HEK293 (cell line): ENCODE results near the gene DDIT3.

Experiments used
- GLIS2 ChIP-seq: fragments of 450-650 bp; formaldehyde crosslinking; IDR thresholded peaks from 2 replicates; pipeline ENCODE4 v1.5.1; 2016; ENCODE audit warnings: missing biosample characterization, missing genetic modification characterization
- REPIN1 ChIP-seq: fragments of 450-650 bp; formaldehyde crosslinking; IDR thresholded peaks from 2 replicates; pipeline ENCODE4 v1.5.1; 2017; ENCODE audit warnings: missing biosample characterization, missing genetic modification characterization, low read depth
- SP3 ChIP-seq: fragments of 450-650 bp; formaldehyde crosslinking; IDR thresholded peaks from 2 replicates; pipeline ENCODE4 v1.5.1; 2016; ENCODE audit warnings: missing biosample characterization, missing genetic modification characterization
- SP7 ChIP-seq: fragments of 450-650 bp; formaldehyde crosslinking; IDR thresholded peaks from 2 replicates; pipeline ENCODE4 v1.5.1; 2016; ENCODE audit warnings: missing biosample characterization, missing genetic modification characterization
- ZBTB21 ChIP-seq: fragments of 450-650 bp; formaldehyde crosslinking; IDR thresholded peaks from 2 replicates; pipeline ENCODE4 v1.5.1; 2017; ENCODE audit warnings: missing biosample characterization, missing genetic modification characterization
- ZBTB7A ChIP-seq: fragments of 450-650 bp; formaldehyde crosslinking; IDR thresholded peaks from 2 replicates; pipeline ENCODE4 v1.5.1; 2016; ENCODE audit warnings: low read depth, missing biosample characterization, missing genetic modification characterization
- ZFP69B ChIP-seq: fragments of 450-650 bp; formaldehyde crosslinking; IDR thresholded peaks from 2 replicates; pipeline ENCODE4 v1.5.1; 2016; ENCODE audit warnings: missing biosample characterization, missing genetic modification characterization
- ZIC2 ChIP-seq: fragments of 450-650 bp; formaldehyde crosslinking; IDR thresholded peaks from 2 replicates; pipeline ENCODE4 v1.5.1; 2016; ENCODE audit warnings: missing biosample characterization, missing genetic modification characterization
- ZNF133 ChIP-seq: fragments of 450-650 bp; formaldehyde crosslinking; IDR thresholded peaks from 2 replicates; pipeline ENCODE4 v1.5.1; 2016; ENCODE audit warnings: missing biosample characterization, missing genetic modification characterization
- ZNF138 ChIP-seq: fragments of 450-650 bp; formaldehyde crosslinking; IDR thresholded peaks from 2 replicates; pipeline ENCODE4 v1.5.1; 2016; ENCODE audit warnings: missing biosample characterization, missing genetic modification characterization, borderline replicate concordance
- ZNF416 ChIP-seq: fragments of 450-650 bp; formaldehyde crosslinking; IDR thresholded peaks from 2 replicates; pipeline ENCODE4 v1.5.1; 2016; ENCODE audit warnings: missing biosample characterization, missing genetic modification characterization
- ZNF423 ChIP-seq: fragments of 450-650 bp; formaldehyde crosslinking; IDR thresholded peaks from 2 replicates; pipeline ENCODE4 v1.5.1; 2016; ENCODE audit warnings: missing biosample characterization, missing genetic modification characterization
- ZNF433 ChIP-seq: fragments of 450-650 bp; formaldehyde crosslinking; IDR thresholded peaks from 2 replicates; pipeline ENCODE4 v1.5.1; 2016; ENCODE audit warnings: missing biosample characterization, missing genetic modification characterization, low read depth
- ZNF558 ChIP-seq: fragments of 450-650 bp; formaldehyde crosslinking; IDR thresholded peaks from 2 replicates; pipeline ENCODE4 v1.5.1; 2016; ENCODE audit warnings: missing biosample characterization, missing genetic modification characterization
- ZNF600 ChIP-seq: fragments of 450-650 bp; formaldehyde crosslinking; IDR thresholded peaks from 2 replicates; pipeline ENCODE4 v1.5.1; 2016; ENCODE audit warnings: missing biosample characterization, missing genetic modification characterization
- ZNF610 ChIP-seq: fragments of 450-650 bp; formaldehyde crosslinking; IDR thresholded peaks from 2 replicates; pipeline ENCODE4 v1.5.1; 2016; ENCODE audit warnings: missing biosample characterization, missing genetic modification characterization, borderline replicate concordance
- ZNF660 ChIP-seq: fragments of 450-650 bp; IDR thresholded peaks from 2 replicates; pipeline ENCODE4 v1.5.1; 2018; ENCODE audit warnings: missing biosample characterization, mild to moderate bottlenecking, missing genetic modification characterization
- TF ChIP-seq, protein P1 (sequence below): fragments of 450-650 bp; formaldehyde crosslinking; IDR thresholded peaks from 2 replicates; pipeline ENCODE4 v1.5.1; 2016; ENCODE audit warnings: missing biosample characterization, missing genetic modification characterization
- TF ChIP-seq, protein P2 (sequence below): fragments of 450-650 bp; formaldehyde crosslinking; IDR thresholded peaks from 2 replicates; pipeline ENCODE4 v1.5.1; 2017; ENCODE audit warnings: missing biosample characterization, missing genetic modification characterization
- TF ChIP-seq, protein P3 (sequence below): fragments of 450-650 bp; IDR thresholded peaks from 2 replicates; pipeline ENCODE4 v1.5.1; 2018; ENCODE audit warnings: missing biosample characterization, mild to moderate bottlenecking, missing genetic modification characterization
- TF ChIP-seq, protein P4 (sequence below): fragments of 450-650 bp; formaldehyde crosslinking; IDR thresholded peaks from 2 replicates; pipeline ENCODE4 v1.5.1; 2017; ENCODE audit warnings: missing biosample characterization, mild to moderate bottlenecking, missing genetic modification characterization, moderate library complexity
- TF ChIP-seq, protein P5 (sequence below): fragments of 450-650 bp; formaldehyde crosslinking; IDR thresholded peaks from 2 replicates; pipeline ENCODE4 v1.5.1; 2016; ENCODE audit warnings: missing biosample characterization, missing genetic modification characterization
- TF ChIP-seq, protein P6 (sequence below): fragments of 450-650 bp; formaldehyde crosslinking; conservative IDR thresholded peaks from 2 replicates; pipeline ENCODE4 v1.5.1; 2016; ENCODE audit warnings: low read depth, missing biosample characterization, missing genetic modification characterization
- TF ChIP-seq, protein P7 (sequence below): IDR thresholded peaks from 2 replicates; pipeline ENCODE4 v1.6.1; 2011; ENCODE audit warnings: mild to moderate bottlenecking, low read depth, low read length, borderline replicate concordance
- TF ChIP-seq, protein P8 (sequence below): fragments of 450-650 bp; formaldehyde crosslinking; IDR thresholded peaks from 2 replicates; pipeline ENCODE4 v1.5.1; 2016; ENCODE audit warnings: missing biosample characterization, missing genetic modification characterization

The DDIT3 gene

DNA sequence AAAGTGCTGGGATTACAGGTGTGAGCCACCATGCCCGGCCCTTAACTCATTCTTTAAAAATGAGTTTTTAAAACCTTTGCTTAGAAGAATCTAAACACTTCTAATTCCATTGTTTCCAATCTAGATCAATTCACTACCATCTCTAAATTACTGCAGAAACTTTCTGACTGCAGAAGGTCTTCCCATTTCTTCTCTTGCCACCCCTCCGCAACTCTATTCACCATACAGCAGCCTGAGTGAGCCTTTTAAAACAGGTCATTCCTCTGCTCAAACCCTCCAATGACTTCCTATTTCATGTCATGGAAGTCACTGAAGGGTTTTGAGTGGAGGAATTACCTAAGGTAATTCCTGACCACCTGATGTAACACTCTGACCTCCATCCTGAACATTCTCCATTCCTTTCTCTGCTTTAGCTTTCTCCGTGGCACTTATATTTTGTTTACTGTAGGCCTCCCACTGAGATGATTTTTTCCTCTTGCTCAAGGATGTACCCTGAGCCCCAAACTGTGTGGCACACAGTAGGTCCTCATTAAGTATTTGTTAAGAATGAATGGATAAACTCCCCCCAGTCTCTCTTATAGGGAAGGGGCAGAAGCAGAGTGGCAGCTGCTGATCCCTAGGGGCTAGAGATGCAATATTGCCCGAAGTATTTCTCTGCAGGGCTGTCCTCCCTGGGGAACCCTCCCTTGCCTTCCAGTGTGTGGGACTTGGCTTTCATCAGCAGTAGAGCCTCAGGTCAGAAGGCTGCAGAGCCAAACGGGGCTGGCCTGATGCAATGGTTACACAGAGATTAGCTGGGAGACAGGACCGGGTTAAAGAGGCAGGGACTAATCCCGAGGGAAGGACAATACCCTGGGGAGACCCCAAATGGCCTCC lies 1.2 kb downstream of the DDIT3 start (continued):
- TF ChIP-seq ZNF133 (no peak), ZIC2 (tag by site-specific recombination) (no peak), REPIN1 (no peak), ZNF423 (tag by site-specific recombination) (peak; percentile 58; the same call in 1 of the 2 replicates), ZNF660 (tag by site-specific recombination) (0 out of 2 replicates have a peak, but pooled peaks have one; percentile 9), SP3 (tag by site-specific recombination) (no peak), ZNF433 (tag by site-specific recombination) (no peak), ZNF558 (tag by site-specific recombination) (no peak), ZNF416 (tag by site-specific recombination) (no peak), ZNF138 (no peak), ZFP69B (no peak), ZBTB21 (no peak), ZBTB7A (tag by site-specific recombination) (no peak), GLIS2 (tag by site-specific recombination) (no peak), SP7 (tag by site-specific recombination) (no peak), ZNF600 (tag by site-specific recombination) (peak; percentile 37; the same call in 1 of the 2 replicates), ZNF610 (tag by site-specific recombination) (no peak)
- TF ChIP-seq, protein P1, sequence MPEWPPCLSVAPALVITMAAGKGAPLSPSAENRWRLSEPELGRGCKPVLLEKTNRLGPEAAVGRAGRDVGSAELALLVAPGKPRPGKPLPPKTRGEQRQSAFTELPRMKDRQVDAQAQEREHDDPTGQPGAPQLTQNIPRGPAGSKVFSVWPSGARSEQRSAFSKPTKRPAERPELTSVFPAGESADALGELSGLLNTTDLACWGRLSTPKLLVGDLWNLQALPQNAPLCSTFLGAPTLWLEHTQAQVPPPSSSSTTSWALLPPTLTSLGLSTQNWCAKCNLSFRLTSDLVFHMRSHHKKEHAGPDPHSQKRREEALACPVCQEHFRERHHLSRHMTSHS (tag by site-specific recombination) = no peak
- TF ChIP-seq, protein P2, sequence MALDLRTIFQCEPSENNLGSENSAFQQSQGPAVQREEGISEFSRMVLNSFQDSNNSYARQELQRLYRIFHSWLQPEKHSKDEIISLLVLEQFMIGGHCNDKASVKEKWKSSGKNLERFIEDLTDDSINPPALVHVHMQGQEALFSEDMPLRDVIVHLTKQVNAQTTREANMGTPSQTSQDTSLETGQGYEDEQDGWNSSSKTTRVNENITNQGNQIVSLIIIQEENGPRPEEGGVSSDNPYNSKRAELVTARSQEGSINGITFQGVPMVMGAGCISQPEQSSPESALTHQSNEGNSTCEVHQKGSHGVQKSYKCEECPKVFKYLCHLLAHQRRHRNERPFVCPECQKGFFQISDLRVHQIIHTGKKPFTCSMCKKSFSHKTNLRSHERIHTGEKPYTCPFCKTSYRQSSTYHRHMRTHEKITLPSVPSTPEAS (tag by site-specific recombination) = no peak
- TF ChIP-seq, protein P3, sequence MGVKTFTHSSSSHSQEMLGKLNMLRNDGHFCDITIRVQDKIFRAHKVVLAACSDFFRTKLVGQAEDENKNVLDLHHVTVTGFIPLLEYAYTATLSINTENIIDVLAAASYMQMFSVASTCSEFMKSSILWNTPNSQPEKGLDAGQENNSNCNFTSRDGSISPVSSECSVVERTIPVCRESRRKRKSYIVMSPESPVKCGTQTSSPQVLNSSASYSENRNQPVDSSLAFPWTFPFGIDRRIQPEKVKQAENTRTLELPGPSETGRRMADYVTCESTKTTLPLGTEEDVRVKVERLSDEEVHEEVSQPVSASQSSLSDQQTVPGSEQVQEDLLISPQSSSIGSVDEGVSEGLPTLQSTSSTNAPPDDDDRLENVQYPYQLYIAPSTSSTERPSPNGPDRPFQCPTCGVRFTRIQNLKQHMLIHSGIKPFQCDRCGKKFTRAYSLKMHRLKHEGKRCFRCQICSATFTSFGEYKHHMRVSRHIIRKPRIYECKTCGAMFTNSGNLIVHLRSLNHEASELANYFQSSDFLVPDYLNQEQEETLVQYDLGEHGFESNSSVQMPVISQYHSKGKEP (tag by site-specific recombination) = 0 out of 2 replicates have a peak, but pooled peaks have one; percentile 15
- TF ChIP-seq, protein P4, sequence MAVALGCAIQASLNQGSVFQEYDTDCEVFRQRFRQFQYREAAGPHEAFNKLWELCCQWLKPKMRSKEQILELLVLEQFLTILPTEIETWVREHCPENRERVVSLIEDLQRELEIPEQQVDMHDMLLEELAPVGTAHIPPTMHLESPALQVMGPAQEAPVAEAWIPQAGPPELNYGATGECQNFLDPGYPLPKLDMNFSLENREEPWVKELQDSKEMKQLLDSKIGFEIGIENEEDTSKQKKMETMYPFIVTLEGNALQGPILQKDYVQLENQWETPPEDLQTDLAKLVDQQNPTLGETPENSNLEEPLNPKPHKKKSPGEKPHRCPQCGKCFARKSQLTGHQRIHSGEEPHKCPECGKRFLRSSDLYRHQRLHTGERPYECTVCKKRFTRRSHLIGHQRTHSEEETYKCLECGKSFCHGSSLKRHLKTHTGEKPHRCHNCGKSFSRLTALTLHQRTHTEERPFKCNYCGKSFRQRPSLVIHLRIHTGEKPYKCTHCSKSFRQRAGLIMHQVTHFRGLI (tag by site-specific recombination) = no peak
- TF ChIP-seq, protein P5, sequence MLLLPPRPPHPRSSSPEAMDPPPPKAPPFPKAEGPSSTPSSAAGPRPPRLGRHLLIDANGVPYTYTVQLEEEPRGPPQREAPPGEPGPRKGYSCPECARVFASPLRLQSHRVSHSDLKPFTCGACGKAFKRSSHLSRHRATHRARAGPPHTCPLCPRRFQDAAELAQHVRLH (tag by site-specific recombination) = no peak
- TF ChIP-seq, protein P6, sequence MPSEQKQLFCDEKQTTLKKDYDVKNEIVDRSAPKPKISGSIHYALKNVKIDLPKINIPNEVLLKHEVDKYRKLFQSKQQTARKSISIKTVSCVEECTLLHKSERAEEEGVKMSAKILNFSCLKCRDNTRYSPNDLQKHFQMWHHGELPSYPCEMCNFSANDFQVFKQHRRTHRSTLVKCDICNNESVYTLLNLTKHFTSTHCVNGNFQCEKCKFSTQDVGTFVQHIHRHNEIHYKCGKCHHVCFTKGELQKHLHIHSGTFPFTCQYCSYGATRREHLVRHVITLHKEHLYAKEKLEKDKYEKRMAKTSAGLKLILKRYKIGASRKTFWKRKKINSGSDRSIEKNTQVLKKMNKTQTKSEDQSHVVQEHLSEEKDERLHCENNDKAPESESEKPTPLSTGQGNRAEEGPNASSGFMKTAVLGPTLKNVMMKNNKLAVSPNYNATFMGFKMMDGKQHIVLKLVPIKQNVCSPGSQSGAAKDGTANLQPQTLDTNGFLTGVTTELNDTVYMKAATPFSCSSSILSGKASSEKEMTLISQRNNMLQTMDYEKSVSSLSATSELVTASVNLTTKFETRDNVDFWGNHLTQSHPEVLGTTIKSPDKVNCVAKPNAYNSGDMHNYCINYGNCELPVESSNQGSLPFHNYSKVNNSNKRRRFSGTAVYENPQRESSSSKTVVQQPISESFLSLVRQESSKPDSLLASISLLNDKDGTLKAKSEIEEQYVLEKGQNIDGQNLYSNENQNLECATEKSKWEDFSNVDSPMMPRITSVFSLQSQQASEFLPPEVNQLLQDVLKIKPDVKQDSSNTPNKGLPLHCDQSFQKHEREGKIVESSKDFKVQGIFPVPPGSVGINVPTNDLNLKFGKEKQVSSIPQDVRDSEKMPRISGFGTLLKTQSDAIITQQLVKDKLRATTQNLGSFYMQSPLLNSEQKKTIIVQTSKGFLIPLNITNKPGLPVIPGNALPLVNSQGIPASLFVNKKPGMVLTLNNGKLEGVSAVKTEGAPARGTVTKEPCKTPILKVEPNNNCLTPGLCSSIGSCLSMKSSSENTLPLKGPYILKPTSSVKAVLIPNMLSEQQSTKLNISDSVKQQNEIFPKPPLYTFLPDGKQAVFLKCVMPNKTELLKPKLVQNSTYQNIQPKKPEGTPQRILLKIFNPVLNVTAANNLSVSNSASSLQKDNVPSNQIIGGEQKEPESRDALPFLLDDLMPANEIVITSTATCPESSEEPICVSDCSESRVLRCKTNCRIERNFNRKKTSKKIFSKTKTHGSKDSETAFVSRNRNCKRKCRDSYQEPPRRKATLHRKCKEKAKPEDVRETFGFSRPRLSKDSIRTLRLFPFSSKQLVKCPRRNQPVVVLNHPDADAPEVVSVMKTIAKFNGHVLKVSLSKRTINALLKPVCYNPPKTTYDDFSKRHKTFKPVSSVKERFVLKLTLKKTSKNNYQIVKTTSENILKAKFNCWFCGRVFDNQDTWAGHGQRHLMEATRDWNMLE (tag by site-specific recombination) = no peak
- TF ChIP-seq, protein P7, sequence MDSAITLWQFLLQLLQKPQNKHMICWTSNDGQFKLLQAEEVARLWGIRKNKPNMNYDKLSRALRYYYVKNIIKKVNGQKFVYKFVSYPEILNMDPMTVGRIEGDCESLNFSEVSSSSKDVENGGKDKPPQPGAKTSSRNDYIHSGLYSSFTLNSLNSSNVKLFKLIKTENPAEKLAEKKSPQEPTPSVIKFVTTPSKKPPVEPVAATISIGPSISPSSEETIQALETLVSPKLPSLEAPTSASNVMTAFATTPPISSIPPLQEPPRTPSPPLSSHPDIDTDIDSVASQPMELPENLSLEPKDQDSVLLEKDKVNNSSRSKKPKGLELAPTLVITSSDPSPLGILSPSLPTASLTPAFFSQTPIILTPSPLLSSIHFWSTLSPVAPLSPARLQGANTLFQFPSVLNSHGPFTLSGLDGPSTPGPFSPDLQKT = no peak
- TF ChIP-seq, protein P8, sequence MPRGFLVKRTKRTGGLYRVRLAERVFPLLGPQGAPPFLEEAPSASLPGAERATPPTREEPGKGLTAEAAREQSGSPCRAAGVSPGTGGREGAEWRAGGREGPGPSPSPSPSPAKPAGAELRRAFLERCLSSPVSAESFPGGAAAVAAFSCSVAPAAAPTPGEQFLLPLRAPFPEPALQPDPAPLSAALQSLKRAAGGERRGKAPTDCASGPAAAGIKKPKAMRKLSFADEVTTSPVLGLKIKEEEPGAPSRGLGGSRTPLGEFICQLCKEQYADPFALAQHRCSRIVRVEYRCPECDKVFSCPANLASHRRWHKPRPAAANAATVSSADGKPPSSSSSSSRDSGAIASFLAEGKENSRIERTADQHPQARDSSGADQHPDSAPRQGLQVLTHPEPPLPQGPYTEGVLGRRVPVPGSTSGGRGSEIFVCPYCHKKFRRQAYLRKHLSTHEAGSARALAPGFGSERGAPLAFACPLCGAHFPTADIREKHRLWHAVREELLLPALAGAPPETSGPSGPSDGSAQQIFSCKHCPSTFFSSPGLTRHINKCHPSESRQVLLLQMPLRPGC (tag by site-specific recombination) = no peak
